ENCODE measurements around the gene CLDN9.

DNA sequence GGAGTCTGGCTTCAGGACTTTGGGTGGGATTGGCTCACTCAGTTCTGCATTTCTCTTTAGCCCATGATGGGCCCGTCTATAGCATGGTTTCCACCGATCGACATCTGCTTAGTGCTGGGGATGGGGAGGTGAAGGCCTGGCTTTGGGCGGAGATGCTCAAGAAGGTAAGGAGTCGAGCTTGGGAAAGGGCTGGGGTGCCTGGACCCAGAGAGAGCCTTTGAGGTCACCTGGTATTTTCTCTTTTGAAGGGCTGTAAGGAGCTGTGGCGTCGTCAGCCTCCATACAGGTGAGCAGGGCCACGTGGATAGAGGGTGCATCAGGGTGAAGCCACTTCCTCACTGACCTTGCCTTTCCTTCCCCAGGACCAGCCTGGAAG, 13.3 kb downstream of the CLDN9 start:
- no peak for TF ChIP-seq POLR2A (IDR thresholded peaks at IDR 0.05)
- TF ChIP-seq, protein P1, sequence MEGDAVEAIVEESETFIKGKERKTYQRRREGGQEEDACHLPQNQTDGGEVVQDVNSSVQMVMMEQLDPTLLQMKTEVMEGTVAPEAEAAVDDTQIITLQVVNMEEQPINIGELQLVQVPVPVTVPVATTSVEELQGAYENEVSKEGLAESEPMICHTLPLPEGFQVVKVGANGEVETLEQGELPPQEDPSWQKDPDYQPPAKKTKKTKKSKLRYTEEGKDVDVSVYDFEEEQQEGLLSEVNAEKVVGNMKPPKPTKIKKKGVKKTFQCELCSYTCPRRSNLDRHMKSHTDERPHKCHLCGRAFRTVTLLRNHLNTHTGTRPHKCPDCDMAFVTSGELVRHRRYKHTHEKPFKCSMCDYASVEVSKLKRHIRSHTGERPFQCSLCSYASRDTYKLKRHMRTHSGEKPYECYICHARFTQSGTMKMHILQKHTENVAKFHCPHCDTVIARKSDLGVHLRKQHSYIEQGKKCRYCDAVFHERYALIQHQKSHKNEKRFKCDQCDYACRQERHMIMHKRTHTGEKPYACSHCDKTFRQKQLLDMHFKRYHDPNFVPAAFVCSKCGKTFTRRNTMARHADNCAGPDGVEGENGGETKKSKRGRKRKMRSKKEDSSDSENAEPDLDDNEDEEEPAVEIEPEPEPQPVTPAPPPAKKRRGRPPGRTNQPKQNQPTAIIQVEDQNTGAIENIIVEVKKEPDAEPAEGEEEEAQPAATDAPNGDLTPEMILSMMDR (IDR thresholded peaks at IDR 0.05) = no peak
